ENCODE results near the gene SRSF1.

Gene SRSF1

DNA sequence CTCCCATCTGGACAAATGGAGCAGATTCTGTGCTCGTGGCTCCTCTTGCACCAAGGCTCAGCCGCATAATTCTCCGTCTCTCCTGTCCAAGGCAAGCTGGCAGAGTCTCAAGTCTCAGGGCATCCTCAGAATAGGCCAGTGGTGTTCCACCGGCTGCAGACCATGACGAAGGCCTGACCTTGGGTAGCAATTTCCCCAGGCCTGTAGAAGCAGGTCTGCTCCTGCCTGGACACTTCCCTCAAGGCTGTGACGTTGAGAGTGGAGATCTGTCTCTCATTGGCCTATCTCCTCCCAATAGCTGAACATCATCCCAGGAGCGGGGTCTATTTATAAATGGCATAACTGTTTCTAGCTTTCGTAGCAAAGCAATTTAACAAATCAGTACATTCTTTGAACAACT is 33.3 kb upstream of the SRSF1 start:
- no peak for TF ChIP-seq GATA3 (IDR thresholded peaks at IDR 0.05; ENCODE audit: low read depth, low read length)
- no peak for TF ChIP-seq GATA2 (IDR thresholded peaks at IDR 0.05; ENCODE audit: low read depth, low read length)

DNA sequence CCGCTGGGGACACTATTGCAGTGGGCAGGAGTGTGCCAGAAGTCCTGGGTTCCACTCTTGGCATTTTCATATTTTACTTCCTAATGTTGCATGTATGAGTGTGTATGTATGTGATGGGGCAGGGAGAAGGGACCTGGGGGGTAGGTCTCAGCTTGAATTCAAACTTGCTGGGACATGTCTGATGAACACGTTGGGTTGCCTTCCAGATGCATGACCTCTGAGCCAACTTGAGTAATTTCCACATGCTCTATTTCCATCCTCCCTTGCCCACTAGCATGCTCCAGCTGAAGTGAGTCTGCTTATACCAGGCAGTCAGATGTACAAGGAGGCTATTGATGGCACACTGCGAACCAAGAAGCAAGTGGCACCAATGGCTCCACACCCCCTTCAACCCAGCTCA is 32.9 kb upstream of the SRSF1 start:
- TF ChIP-seq GATA2 (IDR thresholded peaks at IDR 0.05; ENCODE audit: low read depth, low read length) (no peak), GATA3 (IDR thresholded peaks at IDR 0.05; ENCODE audit: low read depth, low read length) (no peak)

DNA sequence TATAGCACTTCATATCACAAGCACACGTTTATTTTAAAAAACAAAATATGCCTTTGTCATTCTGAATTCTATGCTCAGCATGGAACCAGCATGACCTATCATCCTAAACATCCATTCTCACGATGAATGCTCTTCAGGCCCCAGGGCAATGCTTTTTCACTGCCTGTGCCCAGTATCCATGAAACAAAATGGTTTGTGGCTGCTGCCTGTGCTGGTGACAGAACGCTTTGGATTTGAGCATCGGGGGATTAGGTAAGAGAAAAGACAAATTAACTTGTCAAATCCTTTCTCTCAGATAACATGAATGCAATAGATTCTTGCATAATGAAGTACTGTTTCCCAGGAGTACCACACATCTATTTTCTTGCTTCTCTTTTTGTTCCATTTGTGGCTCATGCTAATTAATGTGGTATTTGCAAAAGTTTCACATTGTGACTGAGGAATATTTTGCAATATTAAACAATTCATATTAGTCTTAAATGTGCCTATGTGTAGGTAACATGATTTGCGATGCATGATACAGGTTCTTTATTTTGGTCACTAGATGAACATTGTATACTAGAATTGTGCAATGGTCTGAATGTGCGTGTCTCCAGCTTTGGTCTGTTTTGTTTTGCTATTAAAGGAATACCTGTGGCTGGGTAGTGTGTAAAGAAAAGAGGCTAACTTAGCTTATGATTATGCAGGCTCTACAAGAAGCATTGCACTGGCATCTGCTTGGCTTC is 25.8 kb upstream of the SRSF1 start:
- TF ChIP-seq GATA2 (IDR thresholded peaks at IDR 0.05; ENCODE audit: low read depth, low read length) (no peak), GATA3 (IDR thresholded peaks at IDR 0.05; ENCODE audit: low read depth, low read length) (no peak)

DNA sequence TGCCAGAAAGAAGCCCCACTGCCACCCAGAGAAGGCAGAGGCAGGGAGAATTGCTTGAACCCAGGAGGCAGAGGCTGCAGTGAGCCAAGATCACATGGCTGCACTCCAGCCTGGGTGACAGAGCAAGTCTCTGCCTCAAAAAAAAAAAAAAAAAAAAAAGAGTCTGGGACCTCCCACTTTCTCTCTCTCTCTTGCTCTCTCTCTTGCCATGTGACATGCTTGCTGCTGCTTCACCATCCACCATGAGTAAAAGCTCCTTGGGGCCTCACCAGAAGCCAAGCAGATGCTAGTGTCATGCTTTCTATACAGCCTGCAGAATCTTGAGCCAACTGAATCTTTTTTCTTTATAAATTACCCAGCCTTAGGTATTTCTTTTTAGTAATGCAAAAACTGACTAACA is 21.5 kb upstream of the SRSF1 start:
- TF ChIP-seq GATA2 (IDR thresholded peaks at IDR 0.05; ENCODE audit: low read depth, low read length) (no peak), GATA3 (IDR thresholded peaks at IDR 0.05; ENCODE audit: low read depth, low read length) (no peak)

DNA sequence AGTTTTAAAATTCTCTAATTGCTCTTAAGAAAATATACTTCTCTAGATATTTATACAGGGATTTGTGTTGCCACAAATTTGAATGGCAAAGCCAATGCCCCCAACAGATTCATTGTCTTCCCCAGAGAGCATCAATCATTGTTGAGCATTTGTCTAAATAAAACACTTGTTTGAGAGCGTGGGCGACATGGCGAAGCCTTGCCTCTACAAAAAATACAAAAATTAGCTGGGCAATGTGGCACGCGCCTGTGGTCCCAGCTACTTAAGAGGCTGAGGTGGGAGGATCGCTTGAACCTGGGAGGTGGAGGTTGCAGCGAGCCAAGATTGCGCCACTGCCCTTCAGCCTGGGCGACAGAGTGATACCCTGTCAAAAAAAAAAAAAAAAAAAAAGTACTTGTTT is 13.4 kb upstream of the SRSF1 start:
- TF ChIP-seq GATA2 (IDR thresholded peaks at IDR 0.05; ENCODE audit: low read depth, low read length) (no peak), GATA3 (IDR thresholded peaks at IDR 0.05; ENCODE audit: low read depth, low read length) (no peak)

DNA sequence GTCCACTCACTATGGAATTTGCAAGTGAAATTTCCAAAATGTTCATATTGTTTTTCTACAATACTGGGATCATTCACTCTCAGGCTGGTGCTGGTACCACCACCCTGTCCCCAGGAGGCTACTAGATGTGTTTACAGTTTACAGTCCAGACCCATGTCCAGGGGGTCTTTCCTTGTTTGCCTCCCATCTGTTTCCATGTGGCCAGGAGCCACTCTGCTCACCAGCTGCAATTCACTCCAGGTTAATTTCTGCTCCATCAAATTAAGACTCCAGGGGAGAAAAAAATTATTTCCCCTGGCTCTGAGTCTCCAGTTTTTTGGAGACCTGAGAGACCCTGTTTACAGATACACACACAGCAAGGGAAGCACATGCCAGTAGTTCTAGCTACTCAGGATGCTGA is 12.5 kb upstream of the SRSF1 start:
- TF ChIP-seq GATA3 (IDR thresholded peaks at IDR 0.05; ENCODE audit: low read depth, low read length) = no peak
- no peak for TF ChIP-seq GATA2 (IDR thresholded peaks at IDR 0.05; ENCODE audit: low read depth, low read length)

DNA sequence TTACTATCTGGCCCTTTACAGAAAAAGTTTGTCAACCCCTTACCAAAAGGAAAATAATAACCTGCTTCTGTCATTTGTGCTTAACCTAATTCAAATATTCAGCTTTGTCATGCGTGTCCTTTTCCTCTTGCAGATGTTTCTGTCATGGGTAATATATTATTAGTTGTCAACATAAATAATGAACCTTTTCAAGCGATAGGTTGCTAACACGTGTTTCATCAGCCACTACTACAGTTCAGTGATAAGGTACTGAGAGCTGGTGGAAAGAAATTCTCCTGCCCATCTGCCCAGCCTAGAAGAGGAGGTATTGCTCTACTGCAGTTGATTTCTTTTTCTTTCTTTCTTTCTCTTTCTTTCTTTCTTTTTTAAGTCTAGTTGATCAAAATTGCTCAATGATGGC is 12.0 kb upstream of the SRSF1 start:
- TF ChIP-seq GATA3 (IDR thresholded peaks at IDR 0.05; ENCODE audit: low read depth, low read length) (no peak), GATA2 (IDR thresholded peaks at IDR 0.05; ENCODE audit: low read depth, low read length) (no peak)

DNA sequence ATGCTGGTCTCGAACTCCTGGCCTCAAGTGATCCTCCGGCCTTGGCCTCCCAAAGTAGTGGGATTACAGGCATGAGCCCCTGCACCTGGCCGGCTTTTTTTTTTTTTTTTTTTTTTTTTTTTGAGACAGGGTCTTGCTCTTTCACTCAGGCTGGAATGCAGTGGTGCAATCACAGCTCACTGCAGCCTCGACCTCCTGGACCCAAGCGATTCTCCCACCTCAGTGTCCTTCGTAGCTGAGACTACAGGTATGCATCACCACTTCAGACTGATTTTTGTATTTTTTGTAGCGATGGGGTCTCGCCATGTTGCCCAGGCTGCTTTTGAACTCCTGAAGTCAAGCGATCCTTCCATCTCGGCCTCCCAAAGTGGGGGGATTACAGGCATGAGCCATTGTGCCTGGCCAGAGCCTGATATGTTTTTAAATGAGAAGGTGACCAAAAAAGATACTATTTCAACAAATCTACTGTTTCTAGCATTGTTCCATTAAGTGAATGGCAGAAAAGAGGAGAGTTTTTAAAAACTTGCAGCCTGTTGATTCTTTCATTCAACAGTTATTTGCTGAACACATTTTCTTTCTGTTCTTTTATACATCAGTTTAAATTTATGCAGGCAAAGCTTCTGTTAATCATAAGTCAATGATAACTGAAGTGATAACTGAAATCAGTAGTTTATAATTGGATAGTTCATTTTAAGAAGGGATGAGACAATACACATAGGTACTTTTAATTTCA is 3.2 kb upstream of the SRSF1 start:
- TF ChIP-seq GATA3 (IDR thresholded peaks at IDR 0.05; ENCODE audit: low read depth, low read length) (no peak), GATA2 (IDR thresholded peaks at IDR 0.05; ENCODE audit: low read depth, low read length) (no peak)

DNA sequence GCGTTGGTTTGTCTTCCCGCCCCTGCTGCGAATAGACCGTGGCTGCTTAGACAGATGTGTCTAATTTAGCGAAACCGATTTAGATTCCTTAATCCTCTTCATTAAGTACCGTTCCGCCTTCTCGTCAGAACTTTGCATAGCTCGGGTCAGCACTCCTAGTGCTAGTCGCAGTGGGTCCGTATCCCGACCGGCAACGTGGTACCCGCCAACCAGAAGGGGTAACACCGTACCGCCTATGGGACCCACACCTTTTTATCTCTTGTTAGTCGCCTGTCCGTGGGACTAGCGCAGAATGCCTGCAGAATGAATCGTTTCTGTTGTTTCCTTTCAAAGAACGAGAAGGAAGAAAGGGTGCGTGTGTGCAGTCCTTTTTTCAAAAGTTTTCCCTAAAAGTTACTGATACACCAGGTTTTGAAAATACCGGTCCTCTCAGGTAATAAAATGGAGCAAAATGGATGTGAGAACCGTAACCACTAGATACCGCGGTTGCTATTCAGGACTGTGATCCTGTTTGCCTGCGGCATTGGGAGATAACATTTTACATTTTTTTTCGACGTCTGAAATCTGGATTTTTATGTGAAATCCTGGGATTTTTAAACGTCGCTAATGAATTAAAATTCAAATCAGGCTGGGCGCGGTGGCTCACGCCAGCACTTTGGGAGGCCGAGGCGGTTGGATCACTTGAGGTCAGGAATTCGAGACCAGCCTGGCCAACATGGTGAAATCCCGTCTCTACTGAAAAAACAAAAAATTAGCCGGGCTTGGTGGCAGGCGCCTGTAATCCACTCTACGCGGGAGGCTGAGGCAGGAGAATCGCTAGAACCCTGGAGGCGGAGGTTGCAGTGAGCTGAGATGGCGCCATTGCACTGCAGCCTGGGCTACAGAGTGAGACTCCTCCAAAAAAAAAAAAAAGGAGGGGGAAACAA is 998 bp upstream of the SRSF1 start:
- TF ChIP-seq GATA3 (IDR thresholded peaks at IDR 0.05; ENCODE audit: low read depth, low read length) (no peak), GATA2 (IDR thresholded peaks at IDR 0.05; ENCODE audit: low read depth, low read length) (no peak)

DNA sequence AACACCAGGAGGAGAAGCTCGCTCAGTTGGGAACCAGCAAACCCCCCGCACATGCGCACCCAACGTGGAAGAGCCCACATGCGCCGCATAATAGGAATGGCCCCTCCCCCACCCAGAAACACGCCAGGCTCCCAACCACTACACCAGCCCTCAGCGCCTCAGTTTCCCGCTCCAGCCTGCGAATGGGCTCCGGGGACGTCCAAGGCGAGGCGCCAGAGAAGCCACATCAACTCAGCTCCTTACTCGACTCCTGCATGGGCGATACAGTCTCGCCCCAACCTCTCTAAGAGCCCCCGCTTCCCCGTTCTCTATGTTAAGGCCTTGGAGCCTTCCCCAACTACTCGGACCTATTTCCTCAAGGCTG is 504 bp downstream of the SRSF1 start:
- TF ChIP-seq GATA3 (IDR thresholded peaks at IDR 0.05; ENCODE audit: low read depth, low read length) (no peak), GATA2 (IDR thresholded peaks at IDR 0.05; ENCODE audit: low read depth, low read length) (no peak)

DNA sequence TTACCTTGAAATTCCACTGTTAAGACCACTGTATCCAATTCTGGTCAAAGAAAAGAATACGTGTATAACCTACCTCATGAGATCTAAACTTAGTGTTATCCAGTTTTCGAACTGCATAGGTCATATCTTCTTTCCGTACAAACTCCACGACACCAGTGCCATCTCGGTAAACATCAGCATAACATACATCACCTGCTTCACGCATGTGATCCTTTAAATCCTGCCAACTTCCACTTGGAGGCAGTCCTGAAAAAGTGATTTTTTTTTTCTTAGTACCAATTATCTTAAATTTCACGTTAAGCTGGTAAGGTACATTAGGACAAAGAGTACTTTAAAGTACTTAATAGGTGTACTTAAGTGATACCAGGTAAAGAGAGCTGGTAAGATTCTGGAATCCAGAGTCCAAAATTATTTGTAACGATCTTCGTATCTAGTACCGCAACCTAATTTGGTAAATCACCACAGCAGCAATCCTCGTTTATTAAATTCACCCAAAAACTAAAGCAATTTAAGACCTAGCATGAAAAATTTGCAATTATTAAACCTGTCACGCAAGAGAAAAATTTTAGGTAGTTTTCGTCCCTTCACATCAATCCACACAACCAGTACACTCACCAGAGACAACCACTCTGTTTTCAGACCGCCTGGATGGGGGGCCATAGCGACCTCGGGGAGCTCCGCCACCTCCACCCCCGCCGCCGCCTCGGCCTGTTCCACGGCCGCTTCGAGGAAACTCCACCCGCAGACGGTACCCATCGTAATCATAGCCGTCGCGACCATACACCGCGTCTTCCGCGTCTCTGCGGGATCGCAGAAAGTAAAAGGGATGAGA is 1.1 kb downstream of the SRSF1 start:
- TF ChIP-seq GATA3 (IDR thresholded peaks at IDR 0.05; ENCODE audit: low read depth, low read length) = no peak
- no peak for TF ChIP-seq GATA2 (IDR thresholded peaks at IDR 0.05; ENCODE audit: low read depth, low read length)

DNA sequence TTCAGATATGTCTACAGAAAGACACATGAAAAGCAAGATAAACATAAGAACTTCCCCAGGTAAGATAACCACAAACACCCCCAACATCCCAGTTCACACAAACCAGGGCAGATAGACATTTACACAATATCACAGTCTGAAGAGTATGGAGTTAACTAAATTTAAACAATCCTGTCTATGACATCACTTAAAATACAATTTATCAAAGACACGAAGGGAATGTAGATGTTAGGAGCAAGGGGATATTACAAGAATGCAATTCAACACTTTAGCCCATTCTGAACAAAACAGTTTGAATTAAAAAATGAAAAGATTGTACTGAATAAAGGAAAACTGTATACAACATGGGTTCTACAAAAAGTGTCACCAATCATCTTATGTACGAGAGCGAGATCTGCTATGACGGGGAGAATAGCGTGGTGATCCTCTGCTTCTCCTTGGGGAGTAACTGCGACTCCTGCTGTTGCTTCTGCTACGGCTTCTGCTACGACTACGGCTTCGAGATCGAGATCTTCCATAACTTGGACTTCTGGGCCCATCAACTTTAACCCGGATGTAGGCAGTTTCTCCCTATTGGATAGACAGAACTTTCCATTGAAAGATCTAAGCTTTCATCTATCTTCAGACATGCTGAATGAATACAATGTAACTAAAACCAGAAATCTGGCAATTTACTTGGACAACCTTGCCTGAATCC is 1.9 kb downstream of the SRSF1 start:
- TF ChIP-seq GATA2 (IDR thresholded peaks at IDR 0.05; ENCODE audit: low read depth, low read length) (no peak), GATA3 (IDR thresholded peaks at IDR 0.05; ENCODE audit: low read depth, low read length) (no peak)

DNA sequence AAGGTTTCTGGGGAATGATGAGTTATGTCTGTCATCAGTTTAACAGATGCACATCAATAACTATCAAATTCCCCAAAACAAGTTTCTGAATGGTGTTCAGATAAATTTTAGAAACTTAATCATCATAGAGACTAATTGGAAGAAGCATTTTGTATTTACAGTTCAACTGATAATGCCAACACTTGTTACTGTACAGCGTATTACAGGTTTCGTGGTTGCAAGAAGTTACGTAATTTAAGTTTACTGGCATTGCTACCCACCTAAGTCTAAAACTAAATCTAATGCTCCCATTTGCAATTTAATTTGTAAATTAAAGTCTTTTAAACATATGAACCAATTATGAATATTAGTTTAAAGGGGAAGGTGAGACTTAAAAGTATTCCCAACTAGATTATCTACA is 3.0 kb downstream of the SRSF1 start:
- TF ChIP-seq GATA3 (IDR thresholded peaks at IDR 0.05; ENCODE audit: low read depth, low read length) = no peak
- no peak for TF ChIP-seq GATA2 (IDR thresholded peaks at IDR 0.05; ENCODE audit: low read depth, low read length)
